Common myeloid progenitor, CD34-positive (primary cell): ENCODE data around the gene RAB4A.

Experiments
- CTCF ChIA-PET: fragments of 350-600 bp; sonication (Branson Sonifier 250); formaldehyde crosslinking; loops from one replicate; lab custom pipeline; 2021; ENCODE audit warnings: antibody characterized with exemption; lab: Charles Lee
- POLR2A ChIA-PET: fragments of 350-600 bp; sonication (Branson Sonifier 250); formaldehyde crosslinking; loops from one replicate; lab custom pipeline; 2021; ENCODE audit warnings: antibody characterized with exemption; lab: Charles Lee
- DNase-seq, 3 donors: peaks; one replicate each; pipeline versions ENCODE4 v3.0.0 to v3.0.0-alpha.2; 2013
- H3K27ac ChIP-seq, 2 experiments: 1 replicate in 1 of 2; 2 replicates in 1 of 2; pipeline ENCODE4 v1.7.0; 2013; ENCODE audit warnings: inconsistent platforms in 2 of 2, low read length in 2 of 2, mild to moderate bottlenecking in 2 of 2, low read depth in 1 of 2, moderate library complexity in 1 of 2; ENCODE audit not compliant: severe bottlenecking in 2 of 2, insufficient read depth in 1 of 2, poor library complexity in 1 of 2
- H3K27me3 ChIP-seq, 5 experiments: replicated peaks in 2 of 5; 1 replicate in 3 of 5; 2 replicates in 2 of 5; pipeline versions ENCODE4 v1.6.1 to v1.7.0; 2013; ENCODE audit warnings: low read length in 4 of 5, mild to moderate bottlenecking in 2 of 5, moderate library complexity in 2 of 5, inconsistent platforms in 1 of 5; ENCODE audit not compliant: insufficient read depth in 5 of 5, control insufficient read depth in 4 of 5
- H3K36me3 ChIP-seq, 4 experiments: 1 replicate in 2 of 4; 2 replicates in 2 of 4; pipeline versions ENCODE4 v1.6.1 to v1.7.0; 2013; ENCODE audit warnings: low read length in 3 of 4, control low read depth in 1 of 4, mild to moderate bottlenecking in 1 of 4; ENCODE audit not compliant: control insufficient read depth in 4 of 4, insufficient read depth in 4 of 4
- H3K4me1 ChIP-seq, 4 experiments: 1 replicate in 3 of 4; 2 replicates in 1 of 4; pipeline versions ENCODE4 v1.6.1 to v1.7.1; 2013; ENCODE audit warnings: low read length in 3 of 4, mild to moderate bottlenecking in 3 of 4, control low read depth in 1 of 4, inconsistent platforms in 1 of 4, moderate library complexity in 1 of 4; ENCODE audit not compliant: control insufficient read depth in 4 of 4, insufficient read depth in 4 of 4; ENCODE audit errors: control extremely low read depth in 1 of 4
- H3K4me3 ChIP-seq, 7 experiments: 1 replicate in 4 of 7; 2 replicates in 3 of 7; pipeline versions ENCODE4 v1.5.1 to v1.7.0; 2013; ENCODE audit warnings: mild to moderate bottlenecking in 7 of 7, low read length in 6 of 7, moderate library complexity in 6 of 7, inconsistent platforms in 2 of 7, low read depth in 2 of 7, control low read depth in 1 of 7; ENCODE audit not compliant: insufficient read depth in 4 of 7, control insufficient read depth in 1 of 7; ENCODE audit errors: extremely low read depth in 1 of 7
- H3K9me3 ChIP-seq, 5 experiments: 1 replicate in 4 of 5; 2 replicates in 1 of 5; pipeline versions ENCODE4 v1.6.1 to v1.7.1; 2013; ENCODE audit warnings: low read length in 4 of 5, mild to moderate bottlenecking in 2 of 5, inconsistent platforms in 1 of 5, low read depth in 1 of 5, moderate library complexity in 1 of 5; ENCODE audit not compliant: control insufficient read depth in 4 of 5, insufficient read depth in 2 of 5; ENCODE audit errors: control extremely low read depth in 1 of 5
- WGBS: methylation state at CpG from one replicate; pipeline ENCODE4 v1.1.5; 2013; ENCODE audit not compliant: insufficient coverage; 5-methylcytosine and 5-hydroxymethylcytosine counted together

RAB4A gene

DNA sequence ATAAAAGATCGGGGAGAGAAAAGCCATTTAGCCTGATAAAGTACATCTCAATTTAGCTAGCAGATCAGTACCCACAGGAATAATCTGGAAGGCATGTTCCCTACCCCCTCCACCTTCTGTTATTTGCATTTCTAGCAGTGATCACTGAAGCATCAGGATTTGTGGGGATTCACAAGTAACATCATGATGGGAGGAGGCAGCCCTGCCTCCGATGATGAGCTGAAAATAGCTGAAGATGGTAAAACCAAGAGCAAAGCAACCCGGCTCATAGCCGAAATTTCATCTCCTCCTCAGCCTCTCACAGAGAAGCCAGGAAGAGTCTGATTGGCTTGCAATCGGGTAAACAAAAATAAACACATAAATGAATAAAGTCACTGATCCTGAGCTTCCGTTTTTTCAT, 69.6 kb downstream of the RAB4A start:
- peaks cover 0 to 33% (median 23%) of the 10 kb centered on the region in 4 experiments for H3K4me1 ChIP-seq
- ChIA-PET CTCF (interaction anchor here (0.6 to 1.3 kb wide), 4 partner anchors 21 to 239 kb away, joined by 3 to 5 read pairs (median 3); no protein-coding TSS in a partner anchor), POLR2A (no interaction called here)
- WGBS, result 98% methylated on average over 4 of the region's 6 CpGs
- peaks cover 0 to 4% (median 0%) of the 10 kb centered on the region in 5 experiments for H3K27me3 ChIP-seq
- H3K4me3 ChIP-seq, result peak overlapping the region in 1 of 7 experiments; percentile 86
- DNase-seq, result no peak
- no peak overlapping the region for H3K27ac ChIP-seq
- H3K36me3 ChIP-seq, result peaks cover 0 to 2% (median under 1%) of the 10 kb centered on the region in 4 experiments
- no peaks in the 10 kb centered on the region for H3K9me3 ChIP-seq

DNA sequence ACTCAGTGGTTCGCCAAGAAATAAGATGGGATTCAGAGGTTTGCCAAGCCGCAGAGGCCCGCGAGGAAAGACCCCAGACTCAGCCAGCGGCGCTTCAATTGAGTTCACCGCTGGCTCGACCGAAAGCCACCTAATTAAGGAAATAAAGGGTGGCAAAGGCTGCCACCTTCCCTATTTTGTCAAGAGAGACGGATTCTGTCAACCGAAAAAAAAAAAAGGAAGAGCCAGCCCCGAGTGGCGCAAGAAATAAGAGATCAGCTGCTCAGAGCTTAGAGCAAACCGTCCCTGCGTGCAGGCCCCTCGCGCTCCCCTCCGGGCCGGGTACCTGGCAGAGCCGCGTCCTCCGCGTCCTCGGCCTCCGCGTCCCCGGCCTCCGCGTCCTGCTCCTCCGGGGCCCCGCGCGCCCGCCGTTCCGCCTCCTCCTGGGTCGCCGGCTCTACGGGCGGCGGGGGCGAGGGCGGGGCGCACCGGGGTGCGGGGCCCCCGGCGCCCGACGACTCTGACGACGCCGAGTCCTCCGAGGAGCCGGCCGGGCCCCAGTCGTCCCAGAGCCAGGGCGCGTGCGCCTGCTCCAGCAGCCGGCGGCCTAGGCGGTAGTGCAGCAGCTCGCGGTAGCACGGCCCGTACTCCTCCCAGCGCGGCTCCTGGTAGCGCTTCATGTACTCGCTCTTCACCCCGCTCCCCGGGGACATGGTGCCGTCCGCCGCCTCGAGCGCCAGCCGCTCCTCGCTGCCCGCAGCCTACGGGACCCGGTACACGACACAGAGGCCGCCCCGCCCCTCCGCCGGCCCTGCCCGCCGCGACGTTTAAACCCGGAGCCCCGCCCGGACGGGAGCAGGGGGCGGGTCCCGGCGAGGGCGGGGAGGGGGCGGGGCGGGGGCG, 71.1 kb downstream of the RAB4A start:
- ChIA-PET CTCF (interaction anchor here (0.6 to 1.0 kb wide), 2 partner anchors 11 to 21 kb away, joined by 3 read pairs; no protein-coding TSS in a partner anchor), POLR2A (interaction anchor here (0.6 to 0.9 kb wide), 2 partner anchors 17 to 37 kb away, joined by 3 read pairs; no protein-coding TSS in a partner anchor)
- H3K9me3 ChIP-seq, result no peaks in the 10 kb centered on the region
- peak overlapping the region; percentile 50 to 79 for H3K27ac ChIP-seq
- WGBS, result under 1% methylated on average over 68 of the region's 103 CpGs
- peaks cover 0 to 31% (median 23%) of the 10 kb centered on the region in 4 experiments for H3K4me1 ChIP-seq
- peak overlapping the region; percentile 62 to 89 (median 79) for H3K4me3 ChIP-seq
- H3K27me3 ChIP-seq, result peaks cover 0 to 4% (median 0%) of the 10 kb centered on the region in 5 experiments
- DNase-seq, result peak; percentile 69 to 90 (median 83)
- no peaks in the 10 kb centered on the region for H3K36me3 ChIP-seq

DNA sequence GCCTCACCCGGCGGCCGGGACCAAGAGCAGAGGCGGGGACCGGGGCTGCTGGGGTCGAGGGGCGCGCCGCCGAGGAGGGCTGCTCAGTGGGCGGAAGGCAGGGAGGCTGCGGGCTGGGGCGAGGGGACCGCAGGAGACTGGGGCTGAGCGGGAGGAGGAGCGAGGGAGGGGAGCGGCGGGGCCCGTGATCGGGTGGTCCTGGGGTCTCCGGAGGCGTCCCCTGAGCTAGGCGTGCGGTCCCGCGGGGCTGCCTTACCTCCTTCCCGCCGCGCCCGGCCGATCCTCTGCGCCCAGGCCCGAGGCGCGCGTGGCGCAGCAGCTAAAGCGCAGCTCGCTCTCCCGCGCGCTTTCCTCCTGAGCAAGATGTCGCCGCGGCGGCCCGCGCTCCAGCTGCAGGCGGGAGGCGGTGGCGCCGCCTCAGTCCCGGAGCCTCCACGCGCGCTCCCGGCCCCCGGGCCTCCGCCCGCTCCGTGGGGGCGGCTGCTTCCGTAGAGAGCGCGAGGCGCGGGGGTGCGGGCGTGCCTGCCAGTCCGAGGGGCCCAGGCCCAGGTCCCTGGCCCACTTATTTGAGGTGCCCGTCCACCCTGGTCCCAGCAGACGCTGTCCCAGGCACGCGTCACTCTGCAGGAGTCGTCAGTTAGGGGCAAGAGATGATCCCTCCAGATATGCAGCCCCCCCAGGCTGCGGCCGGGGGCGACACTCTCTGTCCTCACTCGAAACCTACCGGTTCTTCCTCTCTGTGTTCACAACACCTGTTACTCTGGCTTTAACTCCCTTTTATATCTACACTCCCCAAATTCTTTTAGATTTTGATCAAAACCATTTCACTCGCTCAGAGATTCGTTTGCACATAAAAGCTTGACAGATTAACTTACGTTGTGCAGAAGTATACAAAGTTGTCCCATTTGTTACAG, 72.0 kb downstream of the RAB4A start, which contains the start of gene CCSAP:
Gene CCSAP (minus strand): TSS at position 392 of the 914 bp plus-strand sequence. CDS start 582 bp downstream, outside the sequence.
- DNase-seq, result peak; percentile 74 to 92 (median 88)
- ChIA-PET POLR2A (no interaction called here), CTCF (no interaction called here)
- WGBS, result under 1% methylated on average over 62 of the region's 83 CpGs
- H3K4me1 ChIP-seq, result peaks cover 0 to 30% (median 22%) of the 10 kb centered on the region in 4 experiments
- H3K4me3 ChIP-seq, result peak within 1 kb of the TSS; percentile 75 to 89 (median 82)
- no peaks in the 10 kb centered on the region for H3K36me3 ChIP-seq
- no peaks in the 10 kb centered on the region for H3K9me3 ChIP-seq
- H3K27me3 ChIP-seq, result peaks cover 0 to 9% (median 0%) of the 10 kb centered on the region in 5 experiments
- H3K27ac ChIP-seq, result peak within 1 kb of the TSS; percentile 50 to 79

DNA sequence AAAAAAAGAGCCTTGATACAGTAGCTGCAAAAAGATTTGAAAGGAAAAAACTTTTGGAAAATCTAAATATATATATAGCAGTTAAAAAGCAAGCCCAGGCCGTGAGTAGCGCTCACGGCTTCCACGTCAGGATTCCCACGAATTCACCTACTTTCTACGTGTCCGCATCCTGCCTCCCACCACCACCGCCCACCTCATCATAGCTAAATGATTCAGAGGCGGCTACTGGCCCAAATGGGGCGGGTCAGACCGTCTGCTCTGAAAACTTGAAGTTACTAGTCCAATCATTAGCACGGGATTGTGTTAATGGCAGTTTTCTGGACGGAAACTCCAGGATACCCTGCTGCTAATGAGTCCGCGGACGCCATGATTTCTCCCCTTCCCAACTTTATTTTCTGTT, 73.2 kb downstream of the RAB4A start:
- no peak for DNase-seq
- CTCF ChIA-PET, result interaction anchor here (0.6 to 1.4 kb wide), 5 partner anchors 9 to 150 kb away, joined by 3 to 4 read pairs (median 3); no protein-coding TSS in a partner anchor

DNA sequence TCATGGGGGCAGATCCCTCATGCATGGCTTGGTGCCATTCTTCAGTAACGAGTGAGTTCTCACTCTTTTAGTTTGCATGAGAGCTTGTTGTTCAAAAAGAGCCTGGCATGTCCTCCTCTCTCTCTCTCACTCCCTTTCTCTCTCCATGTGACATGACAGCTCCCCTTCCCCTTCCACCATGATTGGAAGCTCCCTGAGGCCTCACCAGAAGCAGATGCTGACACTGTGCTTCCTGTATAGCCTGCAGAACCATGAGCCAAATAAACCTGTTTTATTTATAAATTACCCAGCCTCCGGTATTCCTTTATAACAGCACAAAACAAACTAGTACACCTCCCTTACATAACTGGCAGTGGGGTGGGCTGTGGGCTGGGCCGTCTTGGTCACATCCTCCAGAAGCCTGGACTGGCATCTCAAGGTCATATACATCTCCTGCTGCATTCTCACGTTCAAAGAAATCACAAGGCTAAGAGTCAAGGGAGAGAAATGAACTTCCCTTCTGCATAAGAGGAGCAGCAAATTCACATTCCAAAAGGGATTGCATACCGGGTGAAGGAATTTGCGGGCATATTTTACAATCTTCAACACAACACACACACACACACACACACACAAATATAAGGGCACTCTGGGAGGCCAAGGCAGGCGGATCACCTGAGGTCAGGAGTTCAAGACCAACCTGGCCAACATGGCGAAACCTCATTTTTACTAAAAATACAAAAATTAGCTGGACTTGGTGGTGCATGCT, 74.2 kb downstream of the RAB4A start:
- Histone ChIP-seq H3K27me3 (peaks cover 0 to 9% (median 3%) of the 10 kb centered on the region in 5 experiments), H3K9me3 (no peaks in the 10 kb centered on the region), H3K36me3 (no peaks in the 10 kb centered on the region), H3K4me3 (no peak overlapping the region), H3K4me1 (peaks cover 0 to 22% (median 16%) of the 10 kb centered on the region in 4 experiments), H3K27ac (no peak overlapping the region)
- no peak for DNase-seq
- ChIA-PET CTCF (interaction anchor here (0.6 to 1.4 kb wide), 6 partner anchors 8 to 1253 kb away, joined by 3 to 4 read pairs (median 3); no protein-coding TSS in a partner anchor), POLR2A (interaction anchor here (0.7 kb wide), 1 partner anchor 59 kb away, joined by 3 read pairs; no protein-coding TSS in a partner anchor)
- WGBS, result 94% methylated on average over 4 of the region's 8 CpGs

More for the DNA sequence above, 73.2 kb downstream of the RAB4A start:
- Histone ChIP-seq H3K9me3 (no peaks in the 10 kb centered on the region), H3K4me1 (peaks cover 0 to 22% (median 16%) of the 10 kb centered on the region in 4 experiments), H3K4me3 (peak overlapping the region in 3 of 7 experiments; percentile 77 to 89 (median 86)), H3K36me3 (no peaks in the 10 kb centered on the region), H3K27me3 (peaks cover 0 to 9% (median 0%) of the 10 kb centered on the region in 5 experiments), H3K27ac (no peak overlapping the region)
- 77% methylated on average over 9 of the region's 16 CpGs for WGBS
- POLR2A ChIA-PET, result no interaction called here

DNA sequence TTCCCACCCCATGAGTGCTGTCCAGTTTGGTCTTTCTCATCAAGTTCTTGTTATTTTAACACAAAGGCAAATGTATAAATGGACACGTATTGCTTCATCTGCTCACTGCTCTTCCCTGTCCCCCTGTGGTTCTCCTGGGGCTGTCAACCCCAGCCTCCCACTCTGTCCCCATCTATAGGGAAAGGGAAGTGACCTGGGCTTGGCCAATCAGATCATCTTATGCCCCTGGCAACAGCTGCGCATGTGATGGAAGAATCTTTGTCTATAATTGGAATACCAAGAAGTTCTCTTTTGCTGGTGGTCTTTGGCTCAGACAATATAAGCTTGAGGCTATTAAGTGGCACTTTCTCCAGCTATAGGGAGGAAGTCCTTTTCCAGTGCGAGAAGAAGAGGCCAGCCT, 76.6 kb downstream of the RAB4A start:
- Histone ChIP-seq H3K4me1 (peaks cover 0 to 12% (median 10%) of the 10 kb centered on the region in 4 experiments), H3K27me3 (peaks cover 0 to 9% (median 5%) of the 10 kb centered on the region in 5 experiments), H3K36me3 (no peaks in the 10 kb centered on the region), H3K9me3 (no peaks in the 10 kb centered on the region), H3K4me3 (no peak overlapping the region), H3K27ac (no peak overlapping the region)
- CTCF ChIA-PET, result interaction anchor here (0.6 to 3.6 kb wide), 6 partner anchors 8 to 362 kb away, joined by 3 to 14 read pairs (median 3); no protein-coding TSS in a partner anchor
- POLR2A ChIA-PET, result interaction anchor here (0.5 kb wide), 1 partner anchor 181 kb away, joined by 3 read pairs; no protein-coding TSS in a partner anchor
- 81% methylated on average over 2 of the region's 3 CpGs for WGBS
- DNase-seq, result no peak
